Stomach (tissue), 4 donors: Measurements from ENCODE around the gene CNTNAP5.

Source experiments
- EP300 ChIP-seq: sonication (generic); formaldehyde crosslinking; IDR thresholded peaks from one replicate; pipeline ENCODE4 v1.6.1; 2017; ENCODE audit warnings: antibody characterized with exemption
- POLR2A ChIP-seq, 4 donors: fragments of 450-650 bp; IDR thresholded peaks; one replicate each; pipeline ENCODE4 v1.6.1; 2016; ENCODE audit warnings: antibody characterized with exemption in 4 of 4, control low read depth in 2 of 4, mild to moderate bottlenecking in 1 of 4, moderate library complexity in 1 of 4
- TF ChIP-seq, protein P1 (sequence below), 7 experiments: fragments of 450-650 bp in 4 of 7; fragments of 200-600 bp in 3 of 7; sonication (generic) in 3 of 7; IDR thresholded peaks; one replicate each; pipeline ENCODE4 v1.5.1; 2016 to 2019; ENCODE audit warnings: antibody characterized with exemption in 7 of 7, control low read depth in 2 of 7, mild to moderate bottlenecking in 1 of 7

DNA sequence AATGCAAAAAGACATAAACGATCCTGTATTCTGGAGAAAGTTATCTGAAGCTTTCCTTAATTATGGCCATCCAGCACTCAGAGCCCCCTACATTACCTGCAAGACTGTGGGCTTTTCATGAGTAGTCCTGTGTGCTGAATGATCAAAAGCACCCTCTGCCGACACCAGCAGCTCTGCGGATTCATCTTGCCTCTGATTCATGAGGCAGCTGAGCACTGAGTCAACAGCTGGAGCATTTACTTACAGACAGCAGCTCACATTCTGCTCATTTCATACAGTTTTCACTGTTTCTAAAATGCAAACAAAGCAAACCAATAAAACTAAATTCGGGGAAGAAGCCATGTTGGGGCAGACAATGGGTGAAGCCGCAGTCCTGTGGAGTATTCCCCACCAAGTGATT, 886.5 kb downstream of the CNTNAP5 start:
- TF ChIP-seq, protein P1, sequence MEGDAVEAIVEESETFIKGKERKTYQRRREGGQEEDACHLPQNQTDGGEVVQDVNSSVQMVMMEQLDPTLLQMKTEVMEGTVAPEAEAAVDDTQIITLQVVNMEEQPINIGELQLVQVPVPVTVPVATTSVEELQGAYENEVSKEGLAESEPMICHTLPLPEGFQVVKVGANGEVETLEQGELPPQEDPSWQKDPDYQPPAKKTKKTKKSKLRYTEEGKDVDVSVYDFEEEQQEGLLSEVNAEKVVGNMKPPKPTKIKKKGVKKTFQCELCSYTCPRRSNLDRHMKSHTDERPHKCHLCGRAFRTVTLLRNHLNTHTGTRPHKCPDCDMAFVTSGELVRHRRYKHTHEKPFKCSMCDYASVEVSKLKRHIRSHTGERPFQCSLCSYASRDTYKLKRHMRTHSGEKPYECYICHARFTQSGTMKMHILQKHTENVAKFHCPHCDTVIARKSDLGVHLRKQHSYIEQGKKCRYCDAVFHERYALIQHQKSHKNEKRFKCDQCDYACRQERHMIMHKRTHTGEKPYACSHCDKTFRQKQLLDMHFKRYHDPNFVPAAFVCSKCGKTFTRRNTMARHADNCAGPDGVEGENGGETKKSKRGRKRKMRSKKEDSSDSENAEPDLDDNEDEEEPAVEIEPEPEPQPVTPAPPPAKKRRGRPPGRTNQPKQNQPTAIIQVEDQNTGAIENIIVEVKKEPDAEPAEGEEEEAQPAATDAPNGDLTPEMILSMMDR (IDR thresholded peaks at IDR 0.05) = no peak
- TF ChIP-seq POLR2A (IDR thresholded peaks at IDR 0.05) = no peak
- TF ChIP-seq EP300 = no peak
